ENCODE measurements around the gene KCNK3.

GRCh38 chr2:26767129-26767528 lies 74.6 kb downstream of the KCNK3 start:
- TF ChIP-seq POLR2A (IDR thresholded peaks at IDR 0.05) (no peak), CTCF (IDR thresholded peaks at IDR 0.05) (no peak)
